Prostate gland (tissue), 2 donors: ENCODE measurements around the gene CORO2B. TPM values are rescaled to one million over a fixed set of nuclear protein-coding genes. Genes with fewer than 3 reads are reported as not detected.

Experiments used
- DNase-seq: peaks from one replicate; pipeline ENCODE4 v3.0.0-alpha.2; 2019; ENCODE audit warnings: low spot score
- H3K27ac ChIP-seq, 2 donors: fragments of 200-600 bp; sonication (generic); 2 replicates each; pipeline ENCODE4 v1.5.1; 2017 to 2019
- H3K27me3 ChIP-seq: fragments of 200-600 bp; sonication (generic); replicated peaks from 2 replicates; pipeline ENCODE4 v1.5.1; 2019; ENCODE audit not compliant: insufficient read depth
- H3K36me3 ChIP-seq, 2 donors: fragments of 200-600 bp; sonication (generic); 1 replicate in 1 of 2; 2 replicates in 1 of 2; pipeline versions ENCODE4 v1.5.1 to v1.8.1; 2017 to 2019
- H3K4me1 ChIP-seq: fragments of 200-600 bp; sonication (generic); replicated peaks from 2 replicates; pipeline ENCODE4 v1.5.1; 2019
- H3K4me3 ChIP-seq, 2 donors: fragments of 200-600 bp; sonication (generic); 2 replicates each; pipeline ENCODE4 v1.5.1; 2017 to 2019
- H3K9me3 ChIP-seq: fragments of 200-600 bp; sonication (generic); 2 replicates; pipeline ENCODE4 v1.5.1; 2017
- POLR2A ChIP-seq: fragments of 450-650 bp; IDR thresholded peaks from one replicate; pipeline ENCODE4 v1.6.1; 2016; ENCODE audit warnings: antibody characterized with exemption, mild to moderate bottlenecking
- POLR2AphosphoS5 ChIP-seq: sonication (generic); formaldehyde crosslinking; IDR thresholded peaks from one replicate; pipeline ENCODE4 v1.6.1; 2017; ENCODE audit warnings: antibody characterized with exemption
- WGBS: methylation state at CpG from one replicate; pipeline ENCODE4 v1.1.5; 2018; 5-methylcytosine and 5-hydroxymethylcytosine counted together
- intact Hi-C: fragments of 100-400 bp; cut with DNase I; formaldehyde crosslinking; loops from one replicate; pipeline ENCODE4 v1.14.2; 2022
- total RNA-seq, 2 donors: library from RNA; depleted of rRNA; stranded (reverse); fragments of >200 nt; gene quantifications; one replicate each; pipeline ENCODE4 v1.1.0, GENCODE V29; 2016
- TF ChIP-seq, protein P1 (sequence below), 4 experiments: fragments of 200-600 bp in 2 of 4; fragments of 450-650 bp in 2 of 4; sonication (generic) in 2 of 4; IDR thresholded peaks; 1 replicate in 3 of 4; 2 replicates in 1 of 4; pipeline ENCODE4 v1.5.1; 2016 to 2019; ENCODE audit warnings: antibody characterized with exemption in 4 of 4, mild to moderate bottlenecking in 2 of 4, moderate library complexity in 2 of 4

The CORO2B gene
- total RNA-seq, 2 donors from 2014 or later, result 0.50 to 1.4 TPM

DNA sequence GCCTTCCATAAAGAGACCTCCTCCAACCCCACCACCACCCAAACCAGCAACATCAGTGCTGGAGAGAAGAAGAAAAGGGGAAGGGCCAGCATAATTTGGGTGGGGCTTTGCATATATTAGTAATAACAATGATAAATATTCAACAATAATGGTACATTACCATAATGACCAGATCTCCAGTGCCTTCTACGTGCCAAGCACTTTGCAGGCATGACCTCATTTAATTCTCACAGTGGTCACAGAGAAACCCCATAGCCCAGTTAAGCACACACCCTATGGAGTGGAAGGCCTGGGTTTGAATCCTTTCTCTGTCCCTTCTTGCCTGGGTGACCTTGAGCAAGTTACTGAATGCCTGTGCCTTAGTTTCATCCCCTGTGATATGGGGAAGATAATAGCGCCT, 49.2 kb downstream of the CORO2B start:
- no peaks in the 10 kb centered on the region for H3K27me3 ChIP-seq
- TF ChIP-seq, protein P1, sequence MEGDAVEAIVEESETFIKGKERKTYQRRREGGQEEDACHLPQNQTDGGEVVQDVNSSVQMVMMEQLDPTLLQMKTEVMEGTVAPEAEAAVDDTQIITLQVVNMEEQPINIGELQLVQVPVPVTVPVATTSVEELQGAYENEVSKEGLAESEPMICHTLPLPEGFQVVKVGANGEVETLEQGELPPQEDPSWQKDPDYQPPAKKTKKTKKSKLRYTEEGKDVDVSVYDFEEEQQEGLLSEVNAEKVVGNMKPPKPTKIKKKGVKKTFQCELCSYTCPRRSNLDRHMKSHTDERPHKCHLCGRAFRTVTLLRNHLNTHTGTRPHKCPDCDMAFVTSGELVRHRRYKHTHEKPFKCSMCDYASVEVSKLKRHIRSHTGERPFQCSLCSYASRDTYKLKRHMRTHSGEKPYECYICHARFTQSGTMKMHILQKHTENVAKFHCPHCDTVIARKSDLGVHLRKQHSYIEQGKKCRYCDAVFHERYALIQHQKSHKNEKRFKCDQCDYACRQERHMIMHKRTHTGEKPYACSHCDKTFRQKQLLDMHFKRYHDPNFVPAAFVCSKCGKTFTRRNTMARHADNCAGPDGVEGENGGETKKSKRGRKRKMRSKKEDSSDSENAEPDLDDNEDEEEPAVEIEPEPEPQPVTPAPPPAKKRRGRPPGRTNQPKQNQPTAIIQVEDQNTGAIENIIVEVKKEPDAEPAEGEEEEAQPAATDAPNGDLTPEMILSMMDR (IDR thresholded peaks at IDR 0.05), result no peak
- TF ChIP-seq POLR2AphosphoS5 (no peak), POLR2A (no peak)
- no peak for DNase-seq
- 98% methylated on average over 2 of the region's 2 CpGs for WGBS
- no peaks in the 10 kb centered on the region for H3K36me3 ChIP-seq
- no peak overlapping the region for H3K27ac ChIP-seq
- no peaks in the 10 kb centered on the region for H3K4me1 ChIP-seq
- intact Hi-C loops, result no loop called here
- H3K4me3 ChIP-seq, result no peak overlapping the region
- H3K9me3 ChIP-seq, result no peaks in the 10 kb centered on the region

DNA sequence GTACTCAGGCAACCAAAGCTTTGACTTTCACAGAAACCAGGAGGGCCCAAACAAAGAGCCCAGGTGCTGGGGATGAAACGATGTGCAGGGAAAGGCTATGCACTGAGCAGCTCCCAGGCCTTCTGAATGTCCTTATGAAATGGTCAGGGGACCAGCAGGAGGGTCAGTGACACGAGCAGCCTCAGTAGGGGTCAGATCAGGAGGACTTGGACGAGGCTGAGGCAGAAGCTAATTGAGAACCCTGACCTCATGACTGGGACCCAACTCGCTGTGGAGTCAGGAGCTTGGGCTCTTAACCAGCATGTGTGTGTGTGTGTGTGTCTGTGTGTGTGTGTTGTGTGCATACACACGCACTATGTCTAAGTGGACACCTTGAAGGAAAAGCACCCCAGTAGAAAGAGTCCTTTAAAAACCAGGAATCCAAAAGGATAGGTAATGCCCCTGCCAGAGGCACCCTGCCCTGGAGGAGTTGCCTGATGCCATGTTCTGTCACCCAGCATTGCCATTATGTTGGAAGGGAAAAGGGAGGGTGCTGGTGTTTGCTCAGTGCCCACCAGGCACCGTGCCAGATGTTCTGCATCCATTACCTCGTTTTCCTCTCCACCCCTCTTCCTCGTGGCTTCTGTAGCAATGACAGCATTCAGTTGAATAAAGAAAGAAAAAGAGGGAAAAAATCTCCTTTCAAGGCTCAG, 50.9 kb downstream of the CORO2B start:
- intact Hi-C loops, result no loop called here
- 56% methylated on average over 8 of the region's 8 CpGs for WGBS
- no peak overlapping the region for H3K27ac ChIP-seq
- no peaks in the 10 kb centered on the region for H3K4me1 ChIP-seq
- DNase-seq, result no peak
- H3K4me3 ChIP-seq, result no peak overlapping the region
- H3K9me3 ChIP-seq, result no peaks in the 10 kb centered on the region
- H3K36me3 ChIP-seq, result no peaks in the 10 kb centered on the region
- TF ChIP-seq POLR2A, result no peak
- no peak for TF ChIP-seq POLR2AphosphoS5
- TF ChIP-seq, protein P1 (IDR thresholded peaks at IDR 0.05), result no peak
- no peaks in the 10 kb centered on the region for H3K27me3 ChIP-seq

DNA sequence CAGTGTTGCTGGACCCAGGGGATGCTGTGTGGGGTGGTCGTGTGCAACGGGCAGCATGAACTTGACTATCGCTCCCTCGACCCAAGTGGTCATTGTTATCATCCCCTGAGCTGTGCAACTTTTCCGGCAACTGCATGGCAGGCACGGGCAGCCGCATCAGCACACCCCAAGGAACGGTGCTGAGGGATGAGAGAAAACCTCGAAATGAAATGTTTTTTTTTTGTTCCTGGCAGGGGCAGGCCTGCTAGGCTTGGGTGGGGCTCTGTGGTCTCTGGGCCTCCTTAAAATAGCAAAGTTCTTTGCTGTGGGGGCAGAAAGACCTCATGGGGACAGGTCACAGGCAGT, 51.4 kb downstream of the CORO2B start:
- H3K9me3 ChIP-seq, result no peaks in the 10 kb centered on the region
- no peaks in the 10 kb centered on the region for H3K27me3 ChIP-seq
- DNase-seq, result no peak
- no peak overlapping the region for H3K27ac ChIP-seq
- intact Hi-C loops, result no loop called here
- WGBS, result 88% methylated on average over 9 of the region's 9 CpGs
- H3K4me3 ChIP-seq, result no peak overlapping the region
- TF ChIP-seq POLR2AphosphoS5 (no peak), POLR2A (no peak)
- TF ChIP-seq, protein P1 (IDR thresholded peaks at IDR 0.05), result no peak
- H3K36me3 ChIP-seq, result no peaks in the 10 kb centered on the region
- no peaks in the 10 kb centered on the region for H3K4me1 ChIP-seq

DNA sequence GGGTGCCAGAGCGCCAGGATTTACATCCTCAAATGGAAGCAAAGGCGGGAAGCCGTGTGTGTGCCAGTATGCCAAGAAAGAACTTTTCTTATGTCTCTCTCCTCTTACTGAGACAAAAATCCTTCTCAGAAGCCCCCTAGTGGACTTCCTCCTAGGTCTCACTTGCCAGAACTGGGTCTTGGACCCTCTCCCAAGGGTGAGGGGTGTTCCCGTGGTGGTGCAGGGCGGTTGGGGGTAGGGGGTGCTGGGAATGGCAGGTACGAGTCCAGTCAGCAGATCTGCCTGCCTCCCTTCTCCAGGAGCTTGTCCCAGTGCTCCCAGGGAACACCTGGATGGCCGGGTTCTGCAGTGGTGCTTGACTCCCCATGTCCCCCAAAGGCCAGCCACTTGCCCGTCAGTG, 52.0 kb downstream of the CORO2B start:
- Histone ChIP-seq H3K9me3 (no peaks in the 10 kb centered on the region), H3K36me3 (no peaks in the 10 kb centered on the region), H3K4me1 (no peaks in the 10 kb centered on the region), H3K27ac (no peak overlapping the region), H3K4me3 (no peak overlapping the region), H3K27me3 (no peaks in the 10 kb centered on the region)
- intact Hi-C loops, result no loop called here
- 86% methylated on average over 8 of the region's 8 CpGs for WGBS
- TF ChIP-seq POLR2A, result no peak
- TF ChIP-seq POLR2AphosphoS5, result no peak
- TF ChIP-seq, protein P1 (IDR thresholded peaks at IDR 0.05), result no peak
- no peak for DNase-seq

DNA sequence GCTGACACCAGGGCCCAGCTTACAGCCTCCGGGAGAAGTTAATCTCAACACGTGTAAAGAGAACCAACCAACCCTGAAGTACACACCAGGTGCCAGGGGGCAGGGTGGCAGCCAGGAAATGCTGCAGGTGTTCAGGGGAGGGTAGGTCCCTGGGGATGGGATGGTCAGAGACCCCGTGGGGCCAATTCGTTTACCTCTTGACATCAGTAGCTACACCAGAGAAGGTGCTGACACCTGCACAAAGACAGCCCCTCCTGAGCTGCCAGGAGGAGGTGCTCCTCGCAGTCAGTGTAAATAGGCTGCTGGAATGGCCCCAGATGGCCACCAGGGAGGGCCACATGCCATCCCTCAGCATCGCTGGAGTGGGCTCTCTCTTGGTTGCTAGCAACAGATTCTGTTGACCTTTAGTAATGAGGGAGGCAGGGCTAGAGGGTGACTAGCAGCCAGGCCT, 52.8 kb downstream of the CORO2B start:
- Histone ChIP-seq H3K36me3 (no peaks in the 10 kb centered on the region), H3K27me3 (no peaks in the 10 kb centered on the region), H3K4me1 (no peaks in the 10 kb centered on the region), H3K27ac (no peak overlapping the region), H3K9me3 (no peaks in the 10 kb centered on the region), H3K4me3 (no peak overlapping the region)
- TF ChIP-seq, protein P1 (IDR thresholded peaks at IDR 0.05), result no peak
- no peak for TF ChIP-seq POLR2A
- TF ChIP-seq POLR2AphosphoS5, result no peak
- no peak for DNase-seq
- intact Hi-C loops, result no loop called here
- 63% methylated on average over 6 of the region's 6 CpGs for WGBS
